Measurements from ENCODE around the gene MRPS9.

- TF ChIP-seq CTCF (IDR thresholded peaks at IDR 0.05), result no peak
- TF ChIP-seq POLR2A (IDR thresholded peaks at IDR 0.05), result no peak
Observed at GRCh38 chr2:105116348-105116747, 78.5 kb downstream of the MRPS9 start.
